ENCODE results near the gene C1S.

The C1S gene

DNA sequence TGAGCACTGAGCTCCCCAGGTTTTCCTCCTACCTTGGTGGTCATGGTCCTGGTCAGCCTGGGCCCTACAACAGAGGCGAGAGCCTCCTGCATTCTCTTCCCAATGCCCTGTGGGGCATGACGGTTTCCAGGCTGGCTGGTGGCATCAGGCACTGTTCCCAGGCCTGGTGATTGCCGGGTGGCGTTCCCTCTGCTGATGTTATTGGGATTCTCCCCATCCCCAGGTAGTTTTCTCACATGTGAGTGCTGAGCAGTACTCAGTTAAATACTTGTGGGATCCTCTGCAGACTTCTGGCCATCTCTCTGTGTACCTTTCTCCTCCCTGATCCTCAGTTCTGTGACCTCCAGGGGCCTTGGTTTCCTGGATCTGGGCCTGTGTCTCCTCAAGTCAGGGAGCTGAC lies 16.0 kb downstream of the C1S start:
- no peak for DNase-seq (ENCODE audit: low spot score)

DNA sequence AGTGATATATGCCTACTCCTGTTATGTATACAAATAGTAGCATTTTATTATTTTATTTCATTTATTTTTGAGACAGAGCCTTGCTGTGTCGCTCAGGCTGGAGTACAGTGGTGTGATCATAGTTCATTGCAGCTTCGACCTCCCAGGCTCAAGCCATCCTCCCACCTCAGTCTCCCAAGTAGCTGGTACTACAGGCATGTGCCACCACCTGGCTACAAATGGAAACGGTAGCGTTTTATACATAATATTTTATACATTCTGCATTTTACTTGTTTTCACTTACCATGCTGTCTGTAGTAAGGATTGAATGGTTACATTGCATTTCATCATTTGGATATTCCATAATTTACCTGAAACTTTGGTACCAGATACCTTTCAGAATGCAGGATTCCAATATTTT lies 17.6 kb downstream of the C1S start:
- no peak for DNase-seq (ENCODE audit: low spot score)

DNA sequence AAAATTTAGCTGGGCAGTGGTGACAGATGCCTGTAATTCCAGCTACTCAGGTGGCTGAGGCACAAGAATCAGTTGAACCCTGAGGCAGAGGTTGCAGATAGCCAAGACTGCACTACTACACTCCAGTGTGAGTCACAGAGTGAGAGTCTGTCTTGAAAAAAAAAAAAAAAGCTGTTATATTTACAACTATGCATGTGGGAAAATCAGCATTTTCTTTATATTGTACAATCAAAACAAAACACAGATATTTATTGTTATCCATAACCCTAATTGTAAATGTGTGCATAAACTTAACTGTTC lies 19.3 kb downstream of the C1S start:
- DNase-seq (ENCODE audit: low spot score), result no peak

DNA sequence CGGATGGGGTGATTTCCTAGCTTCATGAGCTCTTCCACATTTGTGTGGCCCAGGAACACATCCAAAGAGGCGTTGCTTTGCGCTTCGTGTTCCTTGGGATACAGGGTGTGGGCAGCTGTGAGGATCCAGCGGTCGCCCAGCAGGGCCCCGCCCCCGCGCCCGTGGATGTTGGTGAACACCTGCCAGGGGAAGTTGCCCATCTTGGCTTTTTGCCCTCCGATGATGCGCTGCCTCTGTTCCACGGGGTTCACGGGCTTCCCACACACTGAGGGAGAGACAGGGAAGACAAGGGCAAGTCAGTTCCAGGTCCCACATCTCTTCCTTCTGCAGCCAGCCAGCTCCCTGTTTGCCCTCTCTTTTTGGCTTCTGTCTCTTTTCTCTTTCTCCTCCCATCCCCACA lies 20.5 kb downstream of the C1S start:
- DNase-seq (ENCODE audit: low spot score), result no peak

DNA sequence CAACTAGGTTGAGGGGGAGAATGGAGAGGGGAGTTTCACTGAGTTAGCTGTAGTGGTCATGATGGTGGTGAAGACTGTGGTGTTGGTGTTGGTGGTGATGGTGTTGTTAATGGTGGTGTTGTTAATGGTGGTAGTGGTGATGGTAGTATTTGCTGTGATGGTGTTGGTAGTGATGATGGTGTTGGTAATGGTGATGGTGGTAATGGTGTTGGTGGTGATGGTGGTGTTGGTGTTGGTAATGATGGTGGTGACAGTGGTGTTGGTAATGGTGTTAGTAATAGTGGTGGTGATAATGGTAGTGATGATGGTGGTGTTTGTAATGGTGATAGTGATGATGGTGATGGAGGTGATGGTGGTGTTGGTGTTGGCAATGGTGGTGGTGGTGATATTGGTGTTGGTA lies 22.6 kb downstream of the C1S start:
- DNase-seq (ENCODE audit: low spot score), result no peak

DNA sequence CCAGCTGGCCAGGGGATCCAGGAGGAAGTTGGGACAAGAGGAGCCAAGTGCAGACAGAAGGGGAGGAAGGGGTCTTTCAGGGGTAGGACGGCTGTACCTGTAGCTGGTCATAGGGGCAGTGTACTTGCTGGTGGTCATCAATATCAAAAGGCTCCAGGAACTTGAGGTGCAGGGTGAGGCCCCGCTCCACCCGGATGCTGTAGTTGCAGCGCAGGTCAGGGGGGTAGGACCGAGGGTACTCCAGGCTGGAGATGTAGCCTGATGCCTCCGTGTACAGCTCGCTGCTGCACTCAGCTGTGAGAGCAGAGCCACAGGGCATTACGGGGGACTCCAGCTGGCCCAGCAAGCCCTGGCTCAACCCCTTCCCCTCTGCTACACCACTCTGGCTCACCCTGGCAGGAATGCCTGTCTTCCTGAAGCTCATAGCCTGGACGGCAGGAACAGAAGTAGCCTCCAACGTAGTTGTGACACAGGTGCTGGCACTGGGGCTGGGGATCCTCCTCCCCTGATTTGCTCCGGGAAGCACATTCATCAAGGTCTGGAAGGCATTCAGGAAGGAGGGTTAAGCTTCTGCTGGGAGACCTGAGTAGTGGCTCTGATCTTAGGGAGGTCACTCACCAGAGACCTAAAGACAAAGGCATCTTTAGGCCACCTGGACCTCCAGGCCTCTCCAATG lies 28.8 kb downstream of the C1S start:
- DNase-seq (ENCODE audit: low spot score), result no peak

DNA sequence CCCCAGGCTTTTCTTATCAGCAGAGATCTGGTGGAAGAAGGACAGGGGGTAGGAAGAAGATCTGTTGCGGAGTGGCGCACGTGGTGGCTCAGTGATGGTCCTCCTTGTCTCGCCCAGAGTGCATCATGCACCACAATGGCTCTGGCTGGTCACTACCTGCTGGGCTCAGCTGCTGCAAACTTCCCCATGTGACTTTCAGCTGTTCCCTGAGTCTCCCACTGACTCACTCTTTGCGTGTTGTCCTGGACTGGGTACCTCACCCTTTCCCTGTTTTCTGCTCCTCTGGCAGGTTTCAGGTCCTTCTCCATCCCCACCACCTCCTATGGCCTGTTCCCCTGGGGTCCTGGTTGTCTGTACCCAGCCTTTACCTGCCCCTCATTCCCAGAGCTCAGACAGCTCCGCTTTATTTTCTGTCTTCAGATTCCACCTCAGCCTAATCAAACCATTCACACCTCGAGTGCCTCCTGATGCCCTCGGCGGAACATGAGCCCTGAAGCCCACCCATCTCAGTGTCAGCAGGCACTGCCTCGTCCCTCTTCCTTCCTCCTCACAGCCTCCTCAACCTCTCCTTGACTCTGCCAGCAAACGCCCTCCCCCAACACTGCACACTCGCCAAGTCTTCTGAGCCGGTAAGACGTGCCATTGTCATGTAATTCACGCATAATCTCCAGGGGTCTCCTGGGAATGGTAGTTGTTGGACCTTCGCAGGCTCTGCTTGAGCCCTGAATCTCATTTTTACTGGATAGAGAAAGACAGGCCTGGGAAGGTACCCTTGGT lies 29.9 kb downstream of the C1S start:
- no peak for DNase-seq (ENCODE audit: low spot score)

DNA sequence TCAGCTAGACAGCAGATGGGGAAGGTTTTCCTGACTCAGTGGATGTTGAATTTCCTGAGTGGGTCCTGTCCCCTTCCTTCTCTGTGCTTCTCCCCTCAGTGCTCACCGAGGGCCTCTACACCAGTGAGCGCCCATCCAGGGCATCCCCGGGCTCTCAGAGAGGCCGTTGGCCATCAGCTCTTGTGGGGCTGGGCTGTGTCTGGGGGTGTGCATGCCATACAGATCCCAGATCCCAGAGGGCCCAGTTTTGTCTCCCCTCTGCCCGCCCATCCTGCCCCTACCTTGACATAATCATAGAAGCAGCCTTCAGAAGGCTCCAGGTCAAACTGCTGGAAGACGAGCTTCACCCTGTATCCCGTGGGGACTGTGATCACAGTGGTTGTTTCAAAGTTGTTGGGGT lies 30.7 kb downstream of the C1S start:
- DNase-seq (ENCODE audit: low spot score), result no peak

DNA sequence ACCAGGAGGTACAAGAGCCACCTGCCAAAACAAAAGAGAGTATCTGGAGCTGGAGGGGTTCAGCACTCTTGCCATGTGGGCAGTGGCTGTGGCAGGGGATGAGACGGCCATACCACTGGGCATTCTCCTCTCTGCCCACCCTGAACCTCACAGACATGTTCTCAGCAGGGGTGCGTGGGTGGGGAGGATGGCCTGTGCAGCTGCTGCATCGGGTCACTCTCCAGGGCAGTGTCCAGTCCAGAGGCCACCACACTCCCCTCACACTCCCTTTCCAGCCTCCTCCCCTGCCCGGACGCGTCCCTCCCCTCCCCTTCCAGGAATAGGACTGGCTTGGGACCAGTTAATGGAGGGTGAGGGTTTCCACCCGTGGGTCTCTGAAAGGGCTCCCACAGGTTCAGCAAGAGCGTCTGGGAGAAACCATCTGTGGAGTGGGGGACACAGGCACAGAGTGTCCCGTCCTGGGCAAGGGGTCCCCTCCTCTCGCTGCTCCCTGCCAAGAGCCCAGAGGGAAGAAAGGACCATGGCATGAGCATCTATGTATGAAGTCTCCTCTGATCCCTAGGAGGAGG lies 31.2 kb downstream of the C1S start:
- no peak for DNase-seq (ENCODE audit: low spot score)

DNA sequence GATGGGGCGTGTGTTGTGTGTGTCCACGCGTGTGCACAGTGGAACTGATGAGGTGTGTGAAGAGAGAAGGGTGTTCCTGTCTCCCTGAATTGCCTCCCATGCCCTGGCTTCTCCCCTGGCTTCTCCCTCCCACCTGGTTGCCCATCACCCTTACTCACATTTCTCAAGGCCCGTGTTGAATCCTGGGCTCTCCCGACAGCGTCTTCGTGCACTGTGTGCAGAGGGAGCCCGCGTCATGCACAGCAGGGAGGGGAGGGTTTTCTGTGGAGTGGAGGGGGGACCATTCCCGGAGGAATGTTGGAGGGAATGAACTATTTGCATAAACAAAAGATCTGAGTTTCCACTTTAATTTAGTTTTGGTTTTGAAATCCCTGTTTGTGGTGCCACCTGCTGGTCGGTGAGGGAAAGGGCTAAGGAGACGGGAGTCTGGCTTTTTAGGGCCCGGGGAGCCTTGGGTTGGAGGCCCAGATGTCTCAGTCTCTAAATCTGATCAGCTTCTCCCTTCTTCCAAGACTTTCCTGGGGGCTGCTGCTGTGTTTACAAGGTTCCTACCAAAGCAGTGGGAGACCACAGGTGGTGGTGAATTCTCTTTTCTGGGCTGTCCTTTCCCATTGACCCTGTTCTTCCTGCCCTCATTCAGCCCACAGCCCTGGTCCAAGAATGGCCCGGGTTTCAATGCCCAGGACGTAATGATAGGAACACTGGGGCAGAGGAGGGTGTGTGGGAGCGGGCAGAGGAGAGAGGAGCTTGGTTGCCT lies 31.9 kb downstream of the C1S start, which contains the start of gene C1R:
TSS of gene C1R (minus strand) at position 217 of the 757 bp plus-strand sequence. CDS start at position 160, 57 bp downstream.
- DNase-seq (ENCODE audit: low spot score), result peak; percentile 40

DNA sequence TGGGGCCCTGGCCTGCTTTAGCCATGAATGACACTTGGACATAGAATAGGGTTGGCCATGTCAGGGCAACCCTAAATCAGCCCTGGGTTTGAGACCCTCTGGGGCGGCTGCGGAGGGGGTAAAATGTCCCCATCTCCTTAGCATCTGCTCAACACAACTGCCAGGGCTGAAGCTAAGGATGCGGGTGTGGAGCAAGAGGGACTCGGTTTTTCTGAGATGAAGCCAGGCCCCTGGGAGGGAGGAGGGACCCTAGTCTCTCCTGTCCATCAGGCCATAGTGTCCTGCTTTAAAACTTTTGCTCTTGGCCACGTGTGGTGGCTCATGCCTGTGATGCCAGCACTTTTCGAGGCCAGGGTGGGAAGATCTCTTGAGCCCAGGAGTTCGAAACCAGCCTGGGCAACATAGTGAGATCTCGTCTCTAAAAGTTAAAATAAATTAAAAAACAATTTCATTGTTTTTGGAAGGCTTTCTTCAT lies 32.5 kb downstream of the C1S start:
- no peak for DNase-seq (ENCODE audit: low spot score)

DNA sequence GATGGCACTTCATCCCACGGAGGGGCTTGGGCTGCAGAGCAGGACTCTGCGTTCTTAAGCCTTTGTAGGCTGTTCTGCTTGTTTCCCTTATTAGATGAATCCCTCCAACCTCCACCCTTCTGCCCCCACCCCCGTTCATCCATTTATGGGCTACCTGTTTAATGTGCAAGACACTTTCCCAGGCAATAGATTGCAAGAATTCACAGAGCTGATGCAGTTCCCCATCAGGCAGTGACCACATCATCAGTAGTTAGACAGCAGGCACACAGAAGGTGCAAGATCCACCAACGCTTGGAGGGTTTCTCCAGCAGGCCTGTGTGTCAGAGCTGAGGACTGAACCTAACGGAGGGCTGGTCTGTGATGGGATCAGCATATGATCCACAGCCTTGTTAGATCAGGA lies 33.0 kb downstream of the C1S start:
- no peak for DNase-seq (ENCODE audit: low spot score)

DNA sequence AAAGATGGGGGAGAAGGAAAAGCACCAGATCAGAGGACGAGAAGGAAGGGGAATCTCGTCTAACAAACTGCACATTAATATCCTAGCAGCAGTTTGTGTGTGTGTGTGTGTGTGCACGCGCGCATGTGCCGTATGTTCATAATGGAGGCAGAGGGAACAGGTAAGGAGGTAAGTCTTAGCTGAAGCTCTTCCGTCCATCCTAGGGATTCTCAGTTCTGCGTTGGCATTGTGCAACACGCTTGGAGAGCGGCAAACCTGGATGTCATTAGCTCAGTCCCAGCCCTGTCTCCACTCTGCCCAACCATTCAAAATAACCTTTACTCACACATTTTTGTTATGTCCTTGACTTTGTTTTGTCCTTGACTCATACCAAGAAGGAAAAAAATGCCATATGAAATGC lies 33.4 kb downstream of the C1S start:
- DNase-seq (ENCODE audit: low spot score), result no peak

DNA sequence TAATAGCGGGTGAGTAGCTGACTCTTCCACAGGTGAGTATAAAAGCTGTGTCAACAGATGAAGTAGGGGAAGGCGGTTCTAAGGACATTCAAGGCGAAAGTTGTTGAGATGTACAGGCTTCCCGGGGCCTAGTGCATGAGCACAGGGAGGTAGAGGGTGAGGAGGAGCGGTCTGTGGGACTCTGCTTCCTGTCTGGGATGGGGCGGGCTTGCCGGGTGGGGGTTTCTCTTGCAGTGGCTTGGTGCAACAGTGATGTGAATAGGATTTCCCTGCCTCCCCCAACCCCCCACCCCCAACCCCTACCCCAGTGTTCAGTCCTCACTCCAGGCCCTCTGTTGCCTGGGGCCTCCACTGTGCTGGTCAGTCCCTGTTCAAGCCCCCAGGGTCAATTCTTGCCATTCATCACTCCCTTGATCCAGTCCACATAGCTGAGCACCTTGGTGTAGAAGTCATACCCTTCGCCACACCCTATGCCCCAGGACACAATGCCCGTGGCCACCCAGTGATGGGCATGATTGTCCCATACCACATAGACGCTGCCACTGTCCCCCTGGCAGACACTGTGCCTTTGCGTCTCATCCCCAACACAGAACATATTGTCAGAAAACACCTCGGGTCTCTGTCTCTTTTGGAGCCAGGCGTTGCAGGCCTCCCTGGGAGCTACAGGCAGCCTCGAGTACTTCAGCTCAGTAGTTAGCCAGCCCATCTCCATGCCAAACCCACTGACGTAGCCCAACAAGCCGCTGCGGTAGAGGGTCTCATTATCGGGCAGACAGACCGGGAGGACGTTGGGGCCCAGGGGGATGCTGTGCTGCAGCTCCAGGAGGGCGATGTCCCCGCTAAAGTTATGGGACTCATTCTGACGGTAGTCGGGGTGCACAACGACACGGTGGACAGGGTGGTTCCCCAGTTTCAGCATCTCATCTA lies 35.8 kb downstream of the C1S start:
- DNase-seq (ENCODE audit: low spot score), result no peak

DNA sequence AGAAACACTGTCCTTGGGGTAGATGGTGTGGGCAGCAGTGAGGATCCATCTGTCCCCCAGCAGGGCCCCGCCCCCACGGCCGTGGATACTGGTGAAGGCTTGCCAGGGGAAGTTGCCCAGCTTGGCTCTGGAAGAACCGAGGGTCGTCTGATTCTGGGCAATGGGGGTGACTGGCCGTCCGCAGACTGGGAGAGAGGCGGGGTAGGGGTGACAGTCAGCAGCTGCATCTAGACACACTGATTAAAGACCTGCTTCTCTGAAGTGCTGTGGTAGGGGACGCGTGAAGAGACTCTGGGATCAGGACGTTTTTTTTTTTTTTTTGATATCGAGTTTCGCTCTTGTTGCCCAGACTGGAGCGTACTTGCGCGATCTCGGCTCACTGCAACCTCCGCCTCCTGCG lies 36.5 kb downstream of the C1S start:
- DNase-seq (ENCODE audit: low spot score), result no peak

DNA sequence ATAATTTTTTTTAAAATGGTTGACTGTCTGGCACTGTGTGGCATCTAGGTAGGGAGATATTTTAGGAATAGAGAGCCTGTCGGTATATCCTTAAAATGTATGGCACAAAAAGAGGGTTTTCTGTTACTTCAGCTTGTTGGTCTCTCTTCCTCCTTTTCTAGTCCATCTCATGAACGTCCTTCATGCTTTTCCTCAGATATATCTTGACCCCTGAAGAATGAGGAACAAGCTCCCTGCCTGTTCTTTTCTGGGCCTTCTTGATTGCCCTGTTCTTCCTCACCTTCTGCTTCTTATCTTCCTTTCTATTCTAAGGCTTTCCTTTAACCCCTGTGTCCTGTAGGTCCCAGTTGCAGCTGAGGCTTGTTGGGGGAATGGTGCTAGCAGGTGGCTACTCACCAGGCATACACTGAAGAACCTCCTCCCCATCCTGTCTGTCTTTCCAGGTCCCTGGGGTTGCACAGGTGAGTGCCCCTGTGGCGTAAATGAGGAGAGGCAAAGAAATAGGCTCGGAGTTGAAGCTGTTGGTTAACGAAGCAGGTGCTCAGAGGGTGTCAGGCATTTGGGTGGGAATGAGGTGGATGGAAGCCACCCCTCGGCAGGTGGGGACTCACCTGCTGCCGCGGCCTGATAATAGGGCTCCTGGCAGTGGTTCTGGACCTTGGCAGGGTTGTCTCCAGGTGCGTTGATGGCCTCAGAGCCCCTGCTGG lies 38.9 kb downstream of the C1S start:
- DNase-seq (ENCODE audit: low spot score), result no peak

DNA sequence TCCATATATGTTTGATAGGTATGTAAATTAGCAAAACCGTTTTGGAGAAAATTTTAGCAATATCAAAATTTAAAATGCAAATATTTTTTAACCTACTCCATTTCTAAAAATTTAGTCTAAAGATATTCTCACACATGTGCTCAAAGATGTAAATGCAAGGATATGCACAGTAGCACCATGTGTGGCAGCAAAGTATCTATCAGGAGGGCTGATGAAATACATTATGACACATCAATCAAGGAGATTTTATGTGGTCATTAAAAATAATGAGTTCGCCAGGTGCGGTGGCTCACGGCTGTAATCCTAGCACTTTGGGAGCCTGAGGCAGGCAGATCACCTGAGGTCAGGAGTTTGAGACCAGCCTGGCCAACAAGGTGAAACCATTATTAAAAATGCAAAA lies 39.7 kb downstream of the C1S start:
- DNase-seq (ENCODE audit: low spot score), result no peak

DNA sequence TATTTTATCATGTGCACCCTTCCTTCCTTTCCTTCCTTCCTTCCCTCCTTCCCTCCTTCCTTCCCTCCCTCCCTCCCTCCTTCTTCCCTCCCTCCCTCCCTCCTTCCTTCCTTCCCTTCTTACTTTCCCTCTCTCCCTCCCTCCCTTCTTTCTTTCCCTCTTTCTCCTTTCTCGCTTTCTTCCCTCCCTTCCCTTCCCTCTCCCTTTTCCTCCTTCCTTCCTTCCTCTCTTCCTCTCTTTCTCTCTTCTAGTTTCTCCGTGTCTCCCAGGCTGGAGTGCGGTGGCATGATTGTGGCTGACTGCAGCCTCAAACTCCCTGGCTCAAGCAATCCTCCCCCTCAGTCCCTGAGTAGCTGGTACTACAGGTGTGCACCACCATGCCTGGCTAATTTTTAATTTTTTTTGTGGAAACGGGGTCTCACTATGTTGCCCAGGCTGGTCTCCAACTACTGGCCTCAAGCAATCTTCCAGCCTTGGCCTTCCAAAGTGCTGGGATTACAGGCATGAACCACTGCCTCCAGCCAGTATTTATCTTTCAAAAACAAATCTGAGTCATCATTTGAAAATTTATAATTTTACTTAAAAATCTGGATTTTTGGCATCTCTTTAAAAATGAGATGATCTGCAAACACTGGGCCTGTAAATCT lies 40.7 kb downstream of the C1S start:
- DNase-seq (ENCODE audit: low spot score), result no peak

DNA sequence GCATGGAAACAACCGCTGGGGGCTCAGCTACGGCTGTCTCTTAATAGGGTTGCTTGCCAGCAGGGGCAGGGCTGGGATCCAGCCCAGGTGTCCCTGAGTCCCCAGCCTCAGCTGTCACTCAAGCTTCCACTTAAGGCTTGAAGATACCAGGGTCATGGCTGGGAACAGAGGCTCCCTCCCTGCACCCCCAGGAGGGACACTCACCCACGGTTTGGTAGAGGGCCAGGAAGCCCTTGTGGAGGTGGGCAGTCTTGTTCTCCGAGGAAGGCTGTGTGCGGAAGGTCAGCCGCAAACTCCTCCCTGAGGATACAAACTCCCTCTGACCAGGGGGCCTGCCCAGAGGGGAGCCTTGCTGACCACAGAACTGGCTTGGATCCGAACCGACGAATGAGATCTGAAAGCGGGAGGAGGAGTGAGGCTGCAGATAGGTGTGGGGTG lies 41.2 kb downstream of the C1S start:
- no peak for DNase-seq (ENCODE audit: low spot score)

DNA sequence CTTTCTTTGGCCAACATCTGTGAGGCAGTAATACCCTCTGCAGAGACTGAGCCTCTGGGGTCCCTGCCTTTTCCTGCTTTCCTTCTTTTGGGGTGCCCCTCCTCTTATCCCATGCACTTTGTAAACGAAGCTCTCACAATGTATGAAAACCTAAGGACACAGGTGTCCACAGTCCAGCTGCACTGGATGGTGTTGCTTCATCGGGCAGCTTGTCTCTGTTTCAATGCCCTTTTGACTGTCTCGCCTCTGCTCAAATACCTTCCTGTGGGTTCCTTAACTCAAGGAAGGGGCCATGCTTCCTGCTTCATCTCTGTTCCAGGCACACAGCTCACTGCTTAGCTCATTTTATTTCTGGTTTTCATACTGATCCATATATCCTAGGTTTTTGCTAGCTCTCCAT lies 42.1 kb downstream of the C1S start:
- DNase-seq (ENCODE audit: low spot score), result no peak

Measured in globus pallidus (tissue), 1 donor.